ENCODE measurements around the gene SPIRE1. TPM values are rescaled to one million over a fixed set of nuclear protein-coding genes. Genes with fewer than 3 reads are reported as not detected.

SPIRE1 gene
- total RNA-seq, 2 experiments from 2014 or later = 0.99 to 1.4 TPM

DNA sequence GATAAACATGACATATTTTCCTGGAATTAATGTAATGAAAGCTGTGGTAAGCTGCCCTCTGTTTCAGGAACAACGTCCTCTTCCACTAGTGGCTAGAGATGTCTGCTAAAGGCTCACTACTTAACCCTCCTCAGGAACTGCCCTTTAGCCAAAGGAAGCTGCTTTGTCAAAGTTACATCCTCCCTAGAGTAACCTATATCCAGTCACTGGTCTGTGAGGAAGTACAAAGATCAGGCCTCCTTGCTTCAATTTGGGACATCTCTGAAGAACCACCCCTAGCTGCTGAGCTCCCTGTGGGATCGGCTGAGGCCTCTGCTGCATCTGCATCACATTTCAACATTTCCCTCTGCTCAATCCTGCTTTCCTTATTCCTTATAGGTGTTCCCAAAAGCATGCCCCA, 142.4 kb downstream of the SPIRE1 start:
- Mint-ChIP-seq H3K36me3 (ENCODE audit: low read depth) (no peaks in the 10 kb centered on the region), H3K27ac (no peak overlapping the region), H3K4me3 (no peak overlapping the region), H3K9me3 (no peaks in the 10 kb centered on the region), H3K4me1 (ENCODE audit: low read depth) (no peaks in the 10 kb centered on the region), H3K27me3 (no peaks in the 10 kb centered on the region)
- intact Hi-C loops (cut with DNase I, micrococcal nuclease) = no loop called here
- DNase-seq (no peak), ATAC-seq (ENCODE audit: poor library complexity) (no peak)
- no peak overlapping the region for H3K27ac ChIP-seq (ENCODE audit: low read depth in 1 of 2, low read length in 2 of 2)
- POLR2A ChIA-PET = no interaction called here
- TF ChIP-seq, protein P1, sequence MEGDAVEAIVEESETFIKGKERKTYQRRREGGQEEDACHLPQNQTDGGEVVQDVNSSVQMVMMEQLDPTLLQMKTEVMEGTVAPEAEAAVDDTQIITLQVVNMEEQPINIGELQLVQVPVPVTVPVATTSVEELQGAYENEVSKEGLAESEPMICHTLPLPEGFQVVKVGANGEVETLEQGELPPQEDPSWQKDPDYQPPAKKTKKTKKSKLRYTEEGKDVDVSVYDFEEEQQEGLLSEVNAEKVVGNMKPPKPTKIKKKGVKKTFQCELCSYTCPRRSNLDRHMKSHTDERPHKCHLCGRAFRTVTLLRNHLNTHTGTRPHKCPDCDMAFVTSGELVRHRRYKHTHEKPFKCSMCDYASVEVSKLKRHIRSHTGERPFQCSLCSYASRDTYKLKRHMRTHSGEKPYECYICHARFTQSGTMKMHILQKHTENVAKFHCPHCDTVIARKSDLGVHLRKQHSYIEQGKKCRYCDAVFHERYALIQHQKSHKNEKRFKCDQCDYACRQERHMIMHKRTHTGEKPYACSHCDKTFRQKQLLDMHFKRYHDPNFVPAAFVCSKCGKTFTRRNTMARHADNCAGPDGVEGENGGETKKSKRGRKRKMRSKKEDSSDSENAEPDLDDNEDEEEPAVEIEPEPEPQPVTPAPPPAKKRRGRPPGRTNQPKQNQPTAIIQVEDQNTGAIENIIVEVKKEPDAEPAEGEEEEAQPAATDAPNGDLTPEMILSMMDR (IDR thresholded peaks at IDR 0.05) = no peak
- H3K4me3 ChIP-seq (ENCODE audit: low read length) = no peak overlapping the region
- no peaks in the 10 kb centered on the region for H3K36me3 ChIP-seq (ENCODE audit: insufficient read depth, low read length)
- no peaks in the 10 kb centered on the region for H3K27me3 ChIP-seq (ENCODE audit: control insufficient read depth in 1 of 2, insufficient read depth in 2 of 2, low read length in 2 of 2)
- H3K9me3 ChIP-seq (ENCODE audit: control insufficient read depth in 1 of 2, insufficient read depth in 1 of 2, low read length in 2 of 2) = no peaks in the 10 kb centered on the region
- H3K4me1 ChIP-seq (ENCODE audit: insufficient read depth, low read length) = no peaks in the 10 kb centered on the region
- CTCF ChIA-PET = no interaction called here

DNA sequence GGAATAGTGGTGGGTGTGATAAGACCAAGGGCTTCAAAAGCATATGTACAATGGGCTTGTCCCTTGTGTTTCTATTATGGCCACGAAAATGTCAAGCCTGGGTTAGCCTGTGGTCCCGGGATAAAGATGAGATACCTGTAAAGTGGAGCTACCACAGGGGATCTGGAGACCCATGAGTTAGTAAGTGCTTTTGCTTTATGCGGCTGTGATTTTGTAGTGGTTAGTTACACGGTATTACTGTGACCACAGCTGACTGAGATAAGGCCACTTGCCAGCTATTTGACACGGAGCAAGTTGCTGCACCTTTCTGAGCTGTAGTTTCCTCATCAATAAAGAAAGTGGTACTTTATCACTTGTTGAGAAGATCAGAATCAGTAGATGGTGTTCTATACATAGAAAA, 150.9 kb downstream of the SPIRE1 start:
- POLR2A ChIA-PET = no interaction called here
- Histone ChIP-seq H3K4me3 (ENCODE audit: low read length) (no peak overlapping the region), H3K27me3 (ENCODE audit: control insufficient read depth in 1 of 2, insufficient read depth in 2 of 2, low read length in 2 of 2) (no peaks in the 10 kb centered on the region), H3K9me3 (ENCODE audit: control insufficient read depth in 1 of 2, insufficient read depth in 1 of 2, low read length in 2 of 2) (no peaks in the 10 kb centered on the region), H3K4me1 (ENCODE audit: insufficient read depth, low read length) (no peaks in the 10 kb centered on the region), H3K27ac (ENCODE audit: low read depth in 1 of 2, low read length in 2 of 2) (no peak overlapping the region), H3K36me3 (ENCODE audit: insufficient read depth, low read length) (no peaks in the 10 kb centered on the region)
- H3K36me3 Mint-ChIP-seq (ENCODE audit: low read depth) = no peaks in the 10 kb centered on the region
- ATAC-seq (ENCODE audit: poor library complexity) (no peak), DNase-seq (no peak)
- CTCF ChIA-PET = no interaction called here
- H3K4me3 Mint-ChIP-seq = no peak overlapping the region
- no peaks in the 10 kb centered on the region for H3K4me1 Mint-ChIP-seq (ENCODE audit: low read depth)
- no peaks in the 10 kb centered on the region for H3K27me3 Mint-ChIP-seq
- H3K27ac Mint-ChIP-seq = no peak overlapping the region
- TF ChIP-seq, protein P1 (IDR thresholded peaks at IDR 0.05) = no peak
- H3K9me3 Mint-ChIP-seq = no peaks in the 10 kb centered on the region
- intact Hi-C loops (cut with DNase I, micrococcal nuclease) = no loop called here

DNA sequence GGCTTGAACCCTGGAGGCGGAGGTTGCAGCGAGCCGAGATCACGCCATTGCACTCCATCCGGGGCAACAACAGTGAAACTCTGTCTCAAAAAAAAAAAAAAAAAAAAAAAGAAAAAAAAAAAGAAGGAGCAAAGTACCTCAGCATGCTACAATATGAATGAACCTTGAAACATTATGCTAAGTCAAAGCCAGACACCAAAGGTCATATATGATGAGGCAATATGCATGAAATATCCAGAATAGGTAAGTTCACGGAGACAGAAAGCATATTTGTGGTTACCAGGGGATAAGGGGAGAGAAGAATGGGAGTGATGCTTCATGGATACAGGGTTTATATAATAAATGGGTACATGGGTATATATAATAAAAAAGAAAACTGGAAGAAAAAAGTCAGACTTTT, 156.9 kb downstream of the SPIRE1 start:
- no peaks in the 10 kb centered on the region for H3K9me3 ChIP-seq (ENCODE audit: control insufficient read depth in 1 of 2, insufficient read depth in 1 of 2, low read length in 2 of 2)
- Mint-ChIP-seq H3K27ac (no peak overlapping the region), H3K36me3 (ENCODE audit: low read depth) (no peaks in the 10 kb centered on the region), H3K4me1 (ENCODE audit: low read depth) (no peaks in the 10 kb centered on the region), H3K27me3 (no peaks in the 10 kb centered on the region), H3K9me3 (no peaks in the 10 kb centered on the region), H3K4me3 (no peak overlapping the region)
- DNase-seq (no peak), ATAC-seq (ENCODE audit: poor library complexity) (no peak)
- TF ChIP-seq, protein P1 (IDR thresholded peaks at IDR 0.05) = no peak
- H3K4me1 ChIP-seq (ENCODE audit: insufficient read depth, low read length) = no peaks in the 10 kb centered on the region
- intact Hi-C loops (cut with DNase I, micrococcal nuclease) = no loop called here
- CTCF ChIA-PET = no interaction called here
- no peaks in the 10 kb centered on the region for H3K36me3 ChIP-seq (ENCODE audit: insufficient read depth, low read length)
- no peak overlapping the region for H3K4me3 ChIP-seq (ENCODE audit: low read length)
- H3K27me3 ChIP-seq (ENCODE audit: control insufficient read depth in 1 of 2, insufficient read depth in 2 of 2, low read length in 2 of 2) = no peaks in the 10 kb centered on the region
- POLR2A ChIA-PET = no interaction called here
- no peak overlapping the region for H3K27ac ChIP-seq (ENCODE audit: low read depth in 1 of 2, low read length in 2 of 2)

Measured in CD4-positive, alpha-beta T cell (primary cell).